AG08396 (cell line): ENCODE measurements around the gene TRAPPC10.

Experiments used
- DNase-seq: peaks from one replicate; pipeline ENCODE4 v3.0.0; 2012; ENCODE audit warnings: low spot score, mixed read lengths

The TRAPPC10 gene, protein sequence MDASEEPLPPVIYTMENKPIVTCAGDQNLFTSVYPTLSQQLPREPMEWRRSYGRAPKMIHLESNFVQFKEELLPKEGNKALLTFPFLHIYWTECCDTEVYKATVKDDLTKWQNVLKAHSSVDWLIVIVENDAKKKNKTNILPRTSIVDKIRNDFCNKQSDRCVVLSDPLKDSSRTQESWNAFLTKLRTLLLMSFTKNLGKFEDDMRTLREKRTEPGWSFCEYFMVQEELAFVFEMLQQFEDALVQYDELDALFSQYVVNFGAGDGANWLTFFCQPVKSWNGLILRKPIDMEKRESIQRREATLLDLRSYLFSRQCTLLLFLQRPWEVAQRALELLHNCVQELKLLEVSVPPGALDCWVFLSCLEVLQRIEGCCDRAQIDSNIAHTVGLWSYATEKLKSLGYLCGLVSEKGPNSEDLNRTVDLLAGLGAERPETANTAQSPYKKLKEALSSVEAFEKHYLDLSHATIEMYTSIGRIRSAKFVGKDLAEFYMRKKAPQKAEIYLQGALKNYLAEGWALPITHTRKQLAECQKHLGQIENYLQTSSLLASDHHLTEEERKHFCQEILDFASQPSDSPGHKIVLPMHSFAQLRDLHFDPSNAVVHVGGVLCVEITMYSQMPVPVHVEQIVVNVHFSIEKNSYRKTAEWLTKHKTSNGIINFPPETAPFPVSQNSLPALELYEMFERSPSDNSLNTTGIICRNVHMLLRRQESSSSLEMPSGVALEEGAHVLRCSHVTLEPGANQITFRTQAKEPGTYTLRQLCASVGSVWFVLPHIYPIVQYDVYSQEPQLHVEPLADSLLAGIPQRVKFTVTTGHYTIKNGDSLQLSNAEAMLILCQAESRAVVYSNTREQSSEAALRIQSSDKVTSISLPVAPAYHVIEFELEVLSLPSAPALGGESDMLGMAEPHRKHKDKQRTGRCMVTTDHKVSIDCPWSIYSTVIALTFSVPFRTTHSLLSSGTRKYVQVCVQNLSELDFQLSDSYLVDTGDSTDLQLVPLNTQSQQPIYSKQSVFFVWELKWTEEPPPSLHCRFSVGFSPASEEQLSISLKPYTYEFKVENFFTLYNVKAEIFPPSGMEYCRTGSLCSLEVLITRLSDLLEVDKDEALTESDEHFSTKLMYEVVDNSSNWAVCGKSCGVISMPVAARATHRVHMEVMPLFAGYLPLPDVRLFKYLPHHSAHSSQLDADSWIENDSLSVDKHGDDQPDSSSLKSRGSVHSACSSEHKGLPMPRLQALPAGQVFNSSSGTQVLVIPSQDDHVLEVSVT

DNA sequence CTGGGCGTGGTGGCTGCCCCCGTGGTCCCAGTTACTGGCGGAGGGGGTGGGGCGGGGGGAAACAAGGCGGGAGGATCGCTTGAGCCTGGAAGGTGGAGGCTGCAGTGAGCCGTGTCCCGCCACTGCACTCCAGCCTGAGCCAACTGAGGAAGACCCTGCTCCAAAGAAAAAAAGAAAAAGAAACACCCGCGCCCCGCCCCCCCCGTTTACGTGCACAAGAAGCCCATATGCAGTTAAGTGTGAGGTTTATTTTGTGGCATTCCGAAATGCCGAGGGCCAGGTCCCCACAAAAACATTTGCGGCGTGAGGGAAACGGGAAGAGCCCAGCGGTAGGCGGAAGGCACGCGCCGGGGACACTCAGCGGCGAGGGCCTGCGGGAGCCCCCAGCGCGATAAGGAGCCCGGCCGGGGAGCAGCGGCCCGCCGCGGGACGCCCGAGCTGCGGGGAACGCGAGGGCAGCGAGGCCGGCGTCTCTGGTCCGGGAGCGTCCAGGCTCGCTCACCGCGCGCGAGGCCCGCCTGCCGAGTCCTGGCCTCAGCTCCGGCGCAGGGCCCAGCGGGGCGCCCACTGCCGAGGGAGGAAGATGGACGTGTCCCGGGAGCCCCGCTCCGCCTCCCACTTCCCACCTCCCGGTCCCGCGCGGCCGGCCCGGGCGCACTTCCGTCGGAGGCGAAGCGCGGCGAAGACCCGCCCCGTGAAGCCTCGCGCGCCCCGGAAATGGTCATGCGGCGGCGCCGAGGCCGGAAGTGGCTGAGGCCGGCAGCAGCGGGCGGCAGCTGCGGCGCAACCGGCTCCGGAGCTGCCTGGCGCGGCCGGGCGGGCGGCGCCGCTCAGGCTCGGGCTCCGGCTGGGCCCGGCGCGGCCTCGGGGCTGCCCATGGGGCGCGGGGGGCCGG is at the start of gene TRAPPC10:
Gene TRAPPC10 (plus strand): TSS at position 731 of the 895 bp plus-strand sequence. CDS start 185 bp downstream, outside the sequence.
- peak; percentile 94 for DNase-seq

DNA sequence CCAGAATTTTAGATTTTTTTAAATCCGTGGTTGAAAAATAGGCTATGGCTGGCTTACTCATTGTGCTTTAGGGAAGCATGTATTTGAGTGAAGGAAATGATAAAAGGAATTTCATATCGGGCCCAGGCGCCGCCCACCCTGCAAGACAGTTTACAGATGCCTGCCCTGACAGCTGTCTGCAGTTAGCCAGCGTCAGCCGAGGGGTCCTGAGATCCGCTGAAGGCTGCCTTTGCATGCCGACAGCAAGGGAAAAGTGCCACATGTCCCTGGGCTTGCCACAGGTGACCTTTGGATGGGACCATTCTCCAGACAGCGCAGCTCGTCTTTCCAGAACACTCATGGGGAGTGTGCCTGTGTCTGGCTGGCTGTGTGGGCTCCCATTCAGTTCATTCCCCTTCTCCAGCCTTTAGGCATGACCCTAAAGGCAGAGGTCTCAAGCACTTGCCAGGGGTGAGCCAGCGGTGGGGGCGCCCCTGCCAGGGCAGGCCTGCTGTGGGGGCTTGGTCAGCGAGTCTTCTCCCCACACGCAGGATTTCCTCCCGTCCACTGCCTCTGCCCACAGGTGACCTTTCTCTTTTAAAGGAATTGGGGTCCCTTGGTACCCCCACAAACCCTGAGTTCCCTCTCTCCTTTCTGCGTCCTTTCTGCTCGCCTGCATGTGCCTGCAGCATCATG is 46.1 kb upstream of the TRAPPC10 start:
- DNase-seq = no peak

DNA sequence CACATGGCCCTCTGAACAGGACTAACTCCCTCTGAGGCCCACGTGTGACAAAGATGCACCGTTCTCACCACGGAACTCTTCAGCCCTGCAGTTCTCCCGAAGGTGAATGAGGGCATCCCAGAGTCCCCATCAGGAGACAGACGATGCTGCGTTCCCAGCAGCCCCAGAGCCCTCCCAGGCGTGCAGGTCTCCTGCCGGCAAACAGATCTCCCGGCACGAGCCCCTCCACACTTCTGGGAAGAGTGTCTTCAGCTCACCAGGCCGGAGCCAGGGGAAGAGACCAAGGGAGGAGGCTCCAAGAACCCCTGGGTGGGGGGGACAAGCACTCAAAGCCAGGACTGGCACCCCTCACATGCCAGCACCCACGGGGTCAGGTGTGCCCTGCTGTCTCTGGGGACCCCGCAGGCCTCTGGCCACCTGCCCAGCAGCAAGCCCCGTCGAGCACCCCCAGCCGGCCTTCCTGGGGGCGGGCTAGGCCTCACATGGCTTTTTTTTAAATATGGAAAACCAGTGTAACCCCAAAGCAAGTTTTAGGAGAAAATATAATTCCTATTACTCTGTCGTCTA is 45.1 kb upstream of the TRAPPC10 start:
- no peak for DNase-seq

DNA sequence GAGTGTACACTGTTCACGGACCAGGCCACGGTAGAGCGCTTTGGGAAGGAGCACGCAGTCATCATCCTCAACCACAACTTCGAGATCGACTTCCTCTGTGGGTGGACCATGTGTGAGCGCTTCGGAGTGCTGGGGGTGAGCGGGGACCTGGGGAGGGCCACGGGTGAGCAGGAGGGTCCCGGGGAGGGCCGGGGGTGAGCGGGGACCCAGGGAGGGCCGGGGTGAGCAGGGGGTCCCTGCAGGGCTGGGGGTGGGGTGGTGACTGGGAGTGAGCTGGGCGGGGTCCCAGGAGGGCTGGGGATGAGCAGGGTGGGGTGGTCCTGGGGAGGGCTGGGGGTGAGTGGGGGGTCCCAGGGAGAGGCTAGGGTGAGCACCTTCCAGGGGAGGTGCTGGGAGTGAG is 44.1 kb upstream of the TRAPPC10 start:
- DNase-seq = no peak

DNA sequence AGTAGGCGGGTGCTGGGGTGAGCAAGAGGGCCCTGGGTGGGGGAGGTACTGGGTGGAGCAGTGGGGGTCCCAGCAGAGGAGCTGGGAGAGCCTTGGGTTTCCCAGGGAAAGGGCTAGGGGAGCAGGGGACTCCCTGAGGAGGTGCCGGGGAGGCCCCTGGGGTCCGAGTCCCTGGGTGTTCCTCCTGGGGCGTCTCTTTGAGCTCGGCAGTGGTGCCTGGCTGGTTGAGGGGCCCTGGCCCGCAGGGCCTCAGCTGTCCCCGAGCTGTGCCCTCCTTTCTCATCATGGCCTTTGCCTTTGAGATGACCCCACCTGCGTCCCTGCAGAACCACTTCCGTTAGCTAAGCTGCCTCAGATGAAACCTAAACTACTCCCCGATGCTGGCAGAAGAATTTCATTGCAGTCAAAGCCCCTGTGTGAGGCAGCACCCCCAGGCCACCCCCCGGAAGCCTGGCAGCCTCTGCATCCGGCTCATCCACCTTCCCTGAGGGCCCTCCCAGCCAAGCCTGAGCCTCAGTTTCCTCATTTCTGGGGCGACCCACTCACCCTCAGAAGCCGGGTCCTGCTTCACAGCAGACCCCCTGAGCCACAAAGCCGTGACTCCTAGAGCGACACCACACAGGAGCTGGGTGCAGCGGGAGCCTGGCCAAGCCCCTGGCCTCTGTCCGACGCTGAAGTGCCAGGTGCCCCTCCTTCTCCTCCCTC is 43.5 kb upstream of the TRAPPC10 start:
- DNase-seq = no peak

DNA sequence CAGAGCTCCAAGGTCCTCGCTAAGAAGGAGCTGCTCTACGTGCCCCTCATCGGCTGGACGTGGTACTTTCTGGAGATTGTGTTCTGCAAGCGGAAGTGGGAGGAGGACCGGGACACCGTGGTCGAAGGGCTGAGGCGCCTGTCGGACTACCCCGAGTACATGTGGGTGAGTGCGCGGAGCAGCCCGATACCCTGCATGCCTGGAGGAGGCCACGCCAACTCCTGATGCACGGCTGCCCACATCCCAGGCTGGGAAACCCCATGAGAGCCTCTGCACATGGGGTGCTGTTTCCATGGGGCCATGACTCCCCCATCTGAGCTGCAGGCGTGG is 43.0 kb upstream of the TRAPPC10 start:
- DNase-seq = no peak

DNA sequence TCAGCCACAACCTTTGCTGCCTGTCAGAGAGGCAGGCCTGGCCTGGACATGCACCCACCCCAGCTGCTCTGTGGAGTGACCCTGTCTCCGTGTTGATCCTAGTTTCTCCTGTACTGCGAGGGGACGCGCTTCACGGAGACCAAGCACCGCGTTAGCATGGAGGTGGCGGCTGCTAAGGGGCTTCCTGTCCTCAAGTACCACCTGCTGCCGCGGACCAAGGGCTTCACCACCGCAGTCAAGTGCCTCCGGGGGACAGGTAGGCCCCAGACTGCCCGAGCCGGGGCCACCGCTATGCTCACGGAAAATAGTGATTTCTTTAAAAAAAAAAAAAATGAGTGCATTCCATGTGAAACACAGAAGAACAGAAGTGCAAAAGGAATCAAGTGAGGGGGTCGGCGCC is 41.6 kb upstream of the TRAPPC10 start:
- DNase-seq = no peak

DNA sequence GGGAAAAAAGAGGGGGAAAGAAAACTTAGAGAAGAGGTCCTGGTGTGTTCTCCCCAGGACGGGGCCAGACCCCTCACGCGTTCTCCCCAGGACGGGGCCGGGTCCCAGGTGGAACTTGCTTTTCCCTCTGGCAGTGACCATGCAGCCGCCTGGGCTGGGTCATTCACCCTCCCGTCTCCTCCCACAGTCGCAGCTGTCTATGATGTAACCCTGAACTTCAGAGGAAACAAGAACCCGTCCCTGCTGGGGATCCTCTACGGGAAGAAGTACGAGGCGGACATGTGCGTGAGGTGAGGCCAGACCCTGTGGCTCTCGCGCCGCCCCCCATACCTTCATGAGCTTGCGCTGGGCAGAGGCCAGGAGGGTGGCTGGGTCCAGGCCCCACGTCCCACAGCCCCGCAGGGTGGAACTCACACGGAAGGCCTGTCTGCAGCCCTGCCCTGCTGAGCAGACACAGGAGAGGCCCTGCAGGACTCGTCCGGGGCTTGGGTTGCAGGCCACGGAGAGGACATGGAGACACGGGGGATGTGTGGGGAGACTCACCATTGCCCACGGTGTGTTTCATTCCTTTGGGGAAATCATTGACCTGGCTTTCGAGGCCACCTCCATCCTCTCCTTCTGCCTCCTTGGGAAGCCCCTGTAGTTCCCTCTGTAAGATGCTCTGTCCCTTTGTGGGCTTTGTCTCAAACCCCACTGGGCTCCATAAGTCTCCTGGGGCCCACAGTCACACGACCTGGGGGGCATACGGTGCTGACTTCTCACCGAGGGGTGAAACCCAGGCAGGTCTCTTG is 40.7 kb upstream of the TRAPPC10 start:
- no peak for DNase-seq

DNA sequence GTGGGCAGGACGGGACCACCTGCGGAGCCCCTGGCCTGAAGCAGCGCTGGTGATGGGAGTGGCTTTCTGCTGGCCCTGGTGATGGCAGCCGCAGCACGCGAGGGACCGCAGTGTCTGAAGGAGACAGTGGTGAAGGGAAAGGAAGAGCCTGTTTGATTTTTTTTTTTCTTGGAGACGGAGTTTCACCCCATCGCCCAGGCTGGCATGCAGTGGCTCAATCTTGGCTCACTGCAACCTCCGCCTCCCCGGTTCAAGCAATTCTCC is 40.2 kb upstream of the TRAPPC10 start:
- DNase-seq = no peak

DNA sequence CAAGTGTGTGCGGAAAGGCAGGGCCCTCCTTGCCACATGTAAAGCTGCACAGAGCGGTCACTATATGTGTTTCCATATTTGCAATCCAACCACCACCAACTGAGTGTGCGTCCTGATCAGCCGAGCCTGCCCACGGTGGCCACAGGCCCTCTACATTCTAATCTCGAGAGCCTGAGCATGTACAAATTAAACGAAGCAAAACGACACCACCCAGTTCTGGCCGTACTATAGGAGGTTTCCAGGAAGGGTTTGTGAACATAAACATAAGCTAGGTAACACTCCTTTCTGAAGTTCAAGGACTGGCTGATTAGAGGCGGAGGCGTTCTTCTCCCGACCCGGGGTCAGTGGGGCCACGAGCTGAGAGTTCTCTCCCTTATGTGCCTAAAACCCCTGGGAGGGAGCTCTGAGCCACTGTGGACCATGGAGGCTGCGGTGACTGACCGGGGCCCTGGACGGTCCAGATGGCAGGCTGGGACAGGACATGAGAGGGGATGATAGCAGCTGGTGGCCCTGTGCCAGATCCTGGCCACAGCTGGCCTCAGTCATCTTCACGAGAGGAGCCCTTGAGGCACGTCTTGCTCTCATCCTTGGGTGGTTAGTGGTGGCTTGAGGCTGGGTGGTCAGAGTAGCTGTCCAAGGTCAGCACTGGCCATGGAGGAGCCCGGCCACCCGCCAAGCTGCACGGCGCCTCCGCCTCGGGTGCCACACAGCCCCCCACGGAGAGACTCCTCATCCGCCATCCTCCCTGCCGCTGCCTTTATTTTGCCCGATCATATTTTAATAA is 39.1 kb upstream of the TRAPPC10 start:
- no peak for DNase-seq

DNA sequence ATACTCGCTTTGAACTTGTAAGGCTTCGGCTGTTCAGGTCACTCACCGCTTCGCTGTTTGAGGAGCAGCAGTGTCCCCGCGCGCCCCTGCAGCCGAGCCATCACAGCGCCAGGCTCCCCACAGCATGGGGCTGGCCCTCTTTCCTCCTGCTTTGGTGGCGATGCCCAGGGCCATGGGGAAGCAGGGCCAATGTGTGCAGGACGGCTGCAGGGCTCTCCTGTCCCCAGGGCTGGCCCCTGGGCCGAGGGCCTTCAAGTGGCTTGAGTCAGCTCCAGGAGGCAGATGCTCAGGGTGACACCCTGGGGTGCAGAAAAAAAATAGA is 38.5 kb upstream of the TRAPPC10 start:
- DNase-seq = no peak

DNA sequence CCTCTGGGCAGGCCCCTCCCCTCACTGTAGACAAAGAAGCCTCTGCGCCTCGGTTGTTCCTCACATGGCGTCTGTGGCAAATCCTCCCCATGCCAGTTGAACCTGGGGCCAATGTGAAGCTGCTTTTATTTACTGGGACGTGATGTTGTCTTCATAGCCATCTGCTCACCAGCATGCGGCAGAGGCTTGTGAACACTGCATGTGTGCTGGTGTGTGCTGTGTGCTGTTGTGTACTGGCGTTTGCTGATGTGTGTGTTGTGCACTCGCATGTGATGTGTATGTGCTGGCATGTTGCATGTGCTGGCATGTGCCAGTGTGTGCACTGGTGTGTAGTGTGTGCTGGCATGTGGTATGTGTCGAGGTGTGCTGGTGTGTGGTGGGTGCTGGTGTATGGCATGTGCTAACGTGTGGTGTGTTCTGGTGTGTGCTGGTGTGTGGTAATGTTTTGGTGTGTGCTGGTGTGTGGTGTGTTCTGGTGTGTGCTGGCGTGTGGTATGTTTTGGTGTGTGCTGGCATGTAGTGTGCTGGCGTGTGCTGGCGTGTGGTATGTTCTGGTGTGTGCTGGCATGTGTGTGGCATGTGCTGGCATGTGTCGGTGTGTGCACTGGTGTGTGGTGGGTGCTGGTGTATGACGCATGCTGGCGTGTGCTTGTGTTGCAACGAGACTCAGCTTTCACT is 37.2 kb upstream of the TRAPPC10 start:
- DNase-seq = no peak

DNA sequence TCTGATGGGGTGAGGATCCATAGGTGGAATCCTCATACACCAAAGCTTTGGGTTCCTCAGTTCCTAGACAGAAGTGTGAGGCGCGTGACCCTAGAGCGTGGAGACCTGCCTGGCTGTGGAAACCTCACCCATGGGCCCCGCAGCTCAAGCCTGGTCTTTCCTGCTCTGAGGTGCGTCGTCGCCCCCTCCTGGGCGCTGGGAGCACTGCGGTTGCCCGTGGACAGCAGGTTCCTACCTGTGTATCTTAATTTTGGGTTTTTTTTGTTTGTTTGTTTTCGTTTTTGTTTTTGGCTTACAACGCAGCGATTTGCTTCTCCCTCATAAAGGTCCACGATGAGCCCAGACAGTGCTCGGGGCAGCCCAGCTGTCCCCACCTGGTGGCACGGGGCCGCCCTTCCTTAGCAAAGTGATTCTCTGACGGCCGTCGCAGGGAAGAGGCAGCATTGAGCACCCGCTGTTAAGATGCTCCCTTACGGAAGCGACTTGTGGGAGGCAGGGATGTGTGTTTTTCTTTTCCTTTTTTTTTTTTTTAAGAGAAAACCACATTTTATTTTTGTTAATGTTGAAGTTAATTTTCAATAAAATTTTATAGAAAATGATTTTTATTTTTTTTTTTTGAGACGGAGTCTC is 36.5 kb upstream of the TRAPPC10 start:
- DNase-seq = peak; percentile 88

DNA sequence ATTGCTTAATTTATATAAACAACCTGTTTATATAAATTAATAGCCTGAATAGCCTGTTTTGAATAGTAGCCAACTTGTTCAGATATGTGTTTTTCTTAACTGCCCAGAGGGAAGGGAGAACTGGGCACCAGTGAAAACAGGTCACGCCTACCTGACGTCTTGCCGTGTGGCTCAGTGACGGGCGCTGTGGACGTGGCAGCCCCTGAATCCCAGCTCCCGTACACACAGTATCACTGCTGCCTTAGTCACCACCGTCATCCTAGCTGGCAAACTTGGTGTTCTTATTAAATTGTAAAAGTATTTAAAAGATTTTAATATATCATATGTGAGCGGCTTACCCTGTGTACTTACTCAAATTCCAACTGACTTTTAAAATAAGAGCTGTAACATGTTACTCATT is 35.4 kb upstream of the TRAPPC10 start:
- no peak for DNase-seq

DNA sequence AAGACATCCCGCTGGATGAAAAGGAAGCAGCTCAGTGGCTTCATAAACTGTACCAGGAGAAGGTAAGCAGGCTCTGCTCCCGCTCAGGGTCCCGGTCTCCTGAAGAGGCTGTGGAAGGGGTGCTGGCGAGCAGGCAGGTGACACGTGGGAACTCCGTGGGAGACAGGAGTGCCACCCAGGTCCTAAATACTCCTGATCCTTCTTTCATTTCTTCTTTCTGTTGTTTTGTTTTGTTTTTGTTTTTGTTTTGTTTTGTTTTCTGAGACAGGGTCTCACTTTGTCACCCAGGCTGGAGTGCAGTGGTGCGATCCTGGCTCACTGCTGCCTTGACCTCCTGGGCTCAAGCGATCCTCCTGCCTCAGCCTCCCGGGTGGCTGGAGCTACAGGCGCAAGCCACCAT is 34.0 kb upstream of the TRAPPC10 start:
- DNase-seq = no peak

DNA sequence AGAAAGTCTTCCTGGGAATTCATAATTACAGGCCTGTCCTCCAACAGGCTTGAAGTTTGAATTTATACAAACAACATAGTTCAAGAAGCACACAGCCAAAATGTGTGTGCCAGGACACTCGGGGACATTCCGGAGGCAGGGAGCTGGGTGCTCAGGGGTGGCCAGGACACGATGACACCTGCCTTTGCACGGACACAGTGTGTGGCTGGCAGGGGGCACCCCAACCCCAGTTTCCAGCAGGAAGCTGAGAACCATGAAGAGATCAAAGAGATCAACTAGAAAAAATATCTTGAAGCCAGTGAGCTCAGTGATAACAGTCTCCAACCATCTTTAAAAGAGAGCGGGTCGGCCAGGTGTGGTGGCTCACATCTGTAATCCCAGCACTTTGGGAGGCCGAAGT is 32.5 kb upstream of the TRAPPC10 start:
- DNase-seq = no peak

DNA sequence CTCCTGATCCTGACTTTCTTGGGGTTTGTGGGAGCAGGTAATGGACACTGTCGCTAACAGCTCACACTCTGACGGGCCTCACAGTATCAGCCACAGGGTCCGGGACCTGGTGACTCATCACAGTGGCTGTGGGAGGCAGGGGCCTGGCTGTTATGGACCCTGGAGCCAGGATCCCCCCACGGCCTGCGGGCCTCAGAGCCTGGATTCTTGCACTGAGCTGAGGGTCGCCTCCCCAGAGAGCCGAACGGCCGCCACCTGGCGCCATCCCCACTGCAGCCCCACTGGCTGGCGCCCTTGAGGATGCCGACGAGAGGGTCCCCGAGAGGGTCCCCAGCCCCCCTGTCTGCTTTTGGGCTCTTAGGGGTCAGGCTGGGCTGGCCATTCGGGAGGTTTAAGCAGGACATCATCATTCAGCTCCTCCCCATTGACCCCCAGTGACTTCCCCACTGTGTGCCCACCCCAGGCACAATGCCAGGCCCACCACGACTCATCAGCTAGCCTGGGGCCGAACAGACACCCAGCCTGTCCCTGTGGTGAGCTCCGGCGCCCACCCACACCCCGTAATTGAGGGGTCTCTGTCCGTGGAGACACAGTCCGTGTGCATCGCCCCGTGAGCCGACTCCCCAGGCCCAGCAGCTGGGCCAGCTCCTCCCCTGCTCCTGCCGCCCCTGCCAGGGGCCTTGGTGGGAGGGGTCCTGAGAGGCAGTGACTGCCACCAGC is 30.8 kb upstream of the TRAPPC10 start:
- no peak for DNase-seq
